Kidney epithelial cell (primary cell): ENCODE results near the gene LURAP1L. TPM values are rescaled to one million over a fixed set of nuclear protein-coding genes. Genes with fewer than 3 reads are reported as not detected.

ENCODE experiments used
- DNase-seq: peaks from one replicate; pipeline ENCODE4 v3.0.0-alpha.2; 2010; ENCODE audit warnings: low read depth
- H3K27me3 ChIP-seq: 2 replicates; pipeline ENCODE4 v1.6.0; 2011; ENCODE audit warnings: low read length; ENCODE audit not compliant: control insufficient read depth, insufficient read depth
- H3K36me3 ChIP-seq: 2 replicates; pipeline ENCODE4 v1.5.1; 2011; ENCODE audit warnings: low read length; ENCODE audit not compliant: control insufficient read depth, insufficient read depth
- H3K4me3 ChIP-seq: 2 replicates; pipeline ENCODE4 v1.5.1; 2011; ENCODE audit warnings: low read depth, mild to moderate bottlenecking, control low read depth, low read length
- CTCF ChIP-seq: IDR thresholded peaks from 2 replicates; pipeline ENCODE4 v1.5.1; 2011; ENCODE audit warnings: mild to moderate bottlenecking, moderate library complexity, low read length, control low read depth, inconsistent platforms; ENCODE audit not compliant: insufficient read depth, poor library complexity, severe bottlenecking
- total RNA-seq: library from RNA; depleted of rRNA; stranded (reverse); fragments of >200 nt; gene quantifications from 2 replicates; pipeline ENCODE4 v1.2.3, GENCODE V29; 2015

The LURAP1L gene
- total RNA-seq, 1 donor from 2014 or later: 46.6 TPM

GRCh38 chr9:12809720-12810119 lies 34.9 kb downstream of the LURAP1L start:
- Histone ChIP-seq H3K4me3 (no peak overlapping the region), H3K36me3 (no peaks in the 10 kb centered on the region), H3K27me3 (no peaks in the 10 kb centered on the region)
- no peak for TF ChIP-seq CTCF
- no peak for DNase-seq

- Histone ChIP-seq H3K36me3 (no peaks in the 10 kb centered on the region), H3K4me3 (no peak overlapping the region), H3K27me3 (no peaks in the 10 kb centered on the region)
- TF ChIP-seq CTCF: no peak
- DNase-seq: no peak
These were observed 37.1 kb downstream of the LURAP1L start for GRCh38 chr9:12811935-12812334.

GRCh38 chr9:12812710-12813109 lies 37.9 kb downstream of the LURAP1L start:
- Histone ChIP-seq H3K4me3 (no peak overlapping the region), H3K27me3 (no peaks in the 10 kb centered on the region)
- TF ChIP-seq CTCF: no peak

GRCh38 chr9:12813533-12813932 lies 38.7 kb downstream of the LURAP1L start:
- no peaks in the 10 kb centered on the region for H3K27me3 ChIP-seq
- H3K36me3 ChIP-seq: no peaks in the 10 kb centered on the region
- H3K4me3 ChIP-seq: no peak overlapping the region
- TF ChIP-seq CTCF: no peak
- no peak for DNase-seq

More at GRCh38 chr9:12812710-12813109, 37.9 kb downstream of the LURAP1L start:
- DNase-seq: no peak
- no peaks in the 10 kb centered on the region for H3K36me3 ChIP-seq

- TF ChIP-seq CTCF: peak; percentile 34
- DNase-seq: peak; percentile 98
- Histone ChIP-seq H3K36me3 (no peaks in the 10 kb centered on the region), H3K4me3 (peak overlapping the region; percentile 2), H3K27me3 (no peaks in the 10 kb centered on the region)
These were observed 39.4 kb downstream of the LURAP1L start for GRCh38 chr9:12813960-12814876.

- no peak for TF ChIP-seq CTCF
These were observed 40.0 kb downstream of the LURAP1L start for GRCh38 chr9:12814877-12815237.

More at GRCh38 chr9:12814877-12815237, 40.0 kb downstream of the LURAP1L start:
- Histone ChIP-seq H3K4me3 (no peak overlapping the region), H3K27me3 (no peaks in the 10 kb centered on the region), H3K36me3 (no peaks in the 10 kb centered on the region)
- no peak for DNase-seq
